A673 (cell line): ENCODE data around the gene DEGS1.
"Not testable (repeated sequence)": the region's sequence is repeated elsewhere in the genome, so short reads cannot be mapped to it uniquely, and the experiment has no call there.

ENCODE experiments used
- EZH2 ChIP-seq: fragments of 200-600 bp; sonication (generic); IDR thresholded peaks from 2 replicates; pipeline ENCODE4 v1.6.1; 2017; ENCODE audit warnings: borderline replicate concordance, low read depth, mild to moderate bottlenecking, mixed read lengths, antibody characterized with exemption, low read length; ENCODE audit not compliant: poor library complexity, severe bottlenecking
- TF ChIP-seq, protein P1 (sequence below): fragments of 300-800, 200-600 bp; sonication (generic); conservative IDR thresholded peaks from 2 replicates; pipeline ENCODE4 v1.5.1; 2017; ENCODE audit warnings: low read depth, mild to moderate bottlenecking, antibody characterized with exemption, low read length, moderate library complexity, mixed read lengths

DNA sequence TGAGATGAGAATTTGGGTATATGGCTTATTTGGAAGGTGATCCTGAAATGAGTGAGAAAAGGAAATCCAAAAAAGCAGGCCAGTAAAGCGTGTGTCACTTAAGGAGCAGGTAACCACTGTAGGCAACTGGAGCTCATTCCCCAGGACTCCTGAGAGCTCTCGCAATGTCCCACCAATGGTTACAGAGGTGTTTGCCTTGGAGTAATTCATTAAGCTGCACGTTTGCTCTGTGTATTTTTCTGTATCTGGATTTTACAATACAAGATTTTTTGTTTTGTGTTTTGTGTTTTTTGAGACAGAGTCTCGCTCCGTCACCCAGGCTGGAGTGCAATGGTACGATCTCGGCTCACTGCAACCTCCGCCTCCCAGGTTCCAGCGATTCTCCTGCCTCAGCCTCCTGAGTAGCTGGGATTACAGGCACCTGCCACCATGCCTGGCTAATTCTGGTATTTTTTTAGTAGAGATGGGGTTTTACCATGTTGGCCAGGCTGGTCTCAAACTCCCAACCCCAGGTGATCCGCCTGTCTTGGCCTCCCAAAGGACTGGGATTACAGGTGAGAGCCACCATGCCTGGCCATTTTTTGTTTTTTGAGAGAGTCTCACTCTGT, 23.0 kb downstream of the DEGS1 start:
- TF ChIP-seq, protein P1, sequence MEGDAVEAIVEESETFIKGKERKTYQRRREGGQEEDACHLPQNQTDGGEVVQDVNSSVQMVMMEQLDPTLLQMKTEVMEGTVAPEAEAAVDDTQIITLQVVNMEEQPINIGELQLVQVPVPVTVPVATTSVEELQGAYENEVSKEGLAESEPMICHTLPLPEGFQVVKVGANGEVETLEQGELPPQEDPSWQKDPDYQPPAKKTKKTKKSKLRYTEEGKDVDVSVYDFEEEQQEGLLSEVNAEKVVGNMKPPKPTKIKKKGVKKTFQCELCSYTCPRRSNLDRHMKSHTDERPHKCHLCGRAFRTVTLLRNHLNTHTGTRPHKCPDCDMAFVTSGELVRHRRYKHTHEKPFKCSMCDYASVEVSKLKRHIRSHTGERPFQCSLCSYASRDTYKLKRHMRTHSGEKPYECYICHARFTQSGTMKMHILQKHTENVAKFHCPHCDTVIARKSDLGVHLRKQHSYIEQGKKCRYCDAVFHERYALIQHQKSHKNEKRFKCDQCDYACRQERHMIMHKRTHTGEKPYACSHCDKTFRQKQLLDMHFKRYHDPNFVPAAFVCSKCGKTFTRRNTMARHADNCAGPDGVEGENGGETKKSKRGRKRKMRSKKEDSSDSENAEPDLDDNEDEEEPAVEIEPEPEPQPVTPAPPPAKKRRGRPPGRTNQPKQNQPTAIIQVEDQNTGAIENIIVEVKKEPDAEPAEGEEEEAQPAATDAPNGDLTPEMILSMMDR: not testable (repeated sequence)
- not testable (repeated sequence) for TF ChIP-seq EZH2
